Breast epithelium (tissue), 4 donors: ENCODE results near the gene F12. TPM values are rescaled to one million over a fixed set of nuclear protein-coding genes. Genes with fewer than 3 reads are reported as not detected.

Experiments used
- DNase-seq, 2 donors: peaks; one replicate each; pipeline ENCODE4 v3.0.0-alpha.2; 2019; ENCODE audit warnings: low spot score in 2 of 2
- H3K27ac ChIP-seq, 2 donors: fragments of 200-600 bp; sonication (generic) in 1 of 2; one replicate each; pipeline ENCODE4 v1.5.1; 2016 to 2019; ENCODE audit warnings: mild to moderate bottlenecking in 1 of 2
- H3K27me3 ChIP-seq, 2 donors: fragments of 200-600 bp; sonication (generic) in 1 of 2; one replicate each; pipeline versions ENCODE4 v1.5.1 to v1.6.0; 2017 to 2019; ENCODE audit warnings: control low read depth in 1 of 2, mild to moderate bottlenecking in 1 of 2
- H3K36me3 ChIP-seq: fragments of 200-600 bp; one replicate; pipeline ENCODE4 v1.5.1; 2019
- H3K4me1 ChIP-seq, 2 donors: fragments of 200-600 bp; sonication (generic); one replicate each; pipeline ENCODE4 v1.5.1; 2016 to 2019; ENCODE audit warnings: control low read depth in 1 of 2
- H3K4me3 ChIP-seq, 3 donors: fragments of 200-600 bp; sonication (generic); 1 replicate in 2 of 3; 2 replicates in 1 of 3; pipeline ENCODE4 v1.5.1; 2016 to 2019; ENCODE audit warnings: mild to moderate bottlenecking in 3 of 3, moderate library complexity in 2 of 3
- H3K9me3 ChIP-seq, 2 donors: fragments of 200-600 bp; sonication (generic) in 1 of 2; one replicate each; pipeline ENCODE4 v1.5.1; 2016 to 2019; ENCODE audit warnings: control low read depth in 1 of 2
- CTCF ChIP-seq, 3 donors: fragments of 450-650 bp; IDR thresholded peaks; one replicate each; pipeline ENCODE4 v1.5.1; 2016 to 2017; ENCODE audit warnings: antibody characterized with exemption in 3 of 3, mild to moderate bottlenecking in 3 of 3, moderate library complexity in 3 of 3
- POLR2A ChIP-seq: fragments of 450-650 bp; IDR thresholded peaks from one replicate; pipeline ENCODE4 v1.6.1; 2016; ENCODE audit warnings: antibody characterized with exemption, mild to moderate bottlenecking, moderate library complexity
- POLR2AphosphoS5 ChIP-seq, 3 donors: sonication (generic); formaldehyde crosslinking; IDR thresholded peaks; one replicate each; pipeline ENCODE4 v1.6.1; 2017; ENCODE audit warnings: antibody characterized with exemption in 3 of 3
- intact Hi-C: fragments of 100-400 bp; cut with DNase I; formaldehyde crosslinking; loops from one replicate; pipeline ENCODE4 v1.15.1; 2023; ENCODE audit warnings: low total_unique reads
- total RNA-seq, 3 donors: library from RNA; depleted of rRNA; stranded (reverse); fragments of >200 nt; gene quantifications; one replicate each; pipeline ENCODE4 v1.1.0, GENCODE V29; 2016

The F12 gene
- total RNA-seq, 3 donors from 2014 or later: 0.64 to 2.9 (median 2.6) TPM

GRCh38 chr5:177456591-177456964 lies 47.2 kb upstream of the F12 start:
- Histone ChIP-seq H3K36me3 (no peaks in the 10 kb centered on the region), H3K27me3 (peaks cover 0 to 2% of the 10 kb centered on the region in 2 donors), H3K27ac (peak overlapping the region; percentile 81 to 82), H3K4me1 (no peaks in the 10 kb centered on the region), H3K4me3 (peak overlapping the region in 1 of 3 donors; percentile 60), H3K9me3 (no peaks in the 10 kb centered on the region)
- intact Hi-C loops: loop anchor here (10.0 kb wide), 1 partner anchor 342 kb away; no protein-coding TSS in a partner anchor
- no peak for TF ChIP-seq CTCF (IDR thresholded peaks at IDR 0.05)
- TF ChIP-seq POLR2A: no peak
- no peak for TF ChIP-seq POLR2AphosphoS5 (IDR thresholded peaks at IDR 0.05)
- no peak for DNase-seq

- H3K9me3 ChIP-seq: no peaks in the 10 kb centered on the region
- peak overlapping the region; percentile 57 to 82 for H3K27ac ChIP-seq
- peaks cover 0 to 2% of the 10 kb centered on the region in 2 donors for H3K27me3 ChIP-seq
- intact Hi-C loops: loop anchor here (1.0 to 10.0 kb wide), 2 partner anchors 30 to 341 kb away; partner anchors contain the start of gene GRK6
- TF ChIP-seq POLR2A: no peak
- peak in 2 of 3 donors; percentile 27 to 49 for TF ChIP-seq POLR2AphosphoS5 (IDR thresholded peaks at IDR 0.05)
- peak; percentile 41 to 72 (median 57) for TF ChIP-seq CTCF (IDR thresholded peaks at IDR 0.05)
- no peaks in the 10 kb centered on the region for H3K4me1 ChIP-seq
- H3K36me3 ChIP-seq: no peaks in the 10 kb centered on the region
- H3K4me3 ChIP-seq: peak overlapping the region; percentile 45 to 79 (median 60)
- DNase-seq: peak; percentile 92 to 95
Measured at GRCh38 chr5:177455661-177456590, 46.6 kb upstream of the F12 start.

GRCh38 chr5:177455036-177455660 lies 45.8 kb upstream of the F12 start:
- Histone ChIP-seq H3K36me3 (no peaks in the 10 kb centered on the region), H3K27me3 (peaks cover 0 to 2% of the 10 kb centered on the region in 2 donors), H3K4me3 (peak overlapping the region; percentile 45 to 79 (median 60)), H3K9me3 (no peaks in the 10 kb centered on the region), H3K4me1 (no peaks in the 10 kb centered on the region), H3K27ac (peak overlapping the region; percentile 73 to 82)
- DNase-seq: no peak
- intact Hi-C loops: loop anchor here (1.0 to 10.0 kb wide), 2 partner anchors 29 to 340 kb away; partner anchors contain the start of gene GRK6
- TF ChIP-seq POLR2A: no peak
- TF ChIP-seq POLR2AphosphoS5 (IDR thresholded peaks at IDR 0.05): peak in 1 of 3 donors; percentile 15
- TF ChIP-seq CTCF (IDR thresholded peaks at IDR 0.05): peak; percentile 46 to 68 (median 59)

DNA sequence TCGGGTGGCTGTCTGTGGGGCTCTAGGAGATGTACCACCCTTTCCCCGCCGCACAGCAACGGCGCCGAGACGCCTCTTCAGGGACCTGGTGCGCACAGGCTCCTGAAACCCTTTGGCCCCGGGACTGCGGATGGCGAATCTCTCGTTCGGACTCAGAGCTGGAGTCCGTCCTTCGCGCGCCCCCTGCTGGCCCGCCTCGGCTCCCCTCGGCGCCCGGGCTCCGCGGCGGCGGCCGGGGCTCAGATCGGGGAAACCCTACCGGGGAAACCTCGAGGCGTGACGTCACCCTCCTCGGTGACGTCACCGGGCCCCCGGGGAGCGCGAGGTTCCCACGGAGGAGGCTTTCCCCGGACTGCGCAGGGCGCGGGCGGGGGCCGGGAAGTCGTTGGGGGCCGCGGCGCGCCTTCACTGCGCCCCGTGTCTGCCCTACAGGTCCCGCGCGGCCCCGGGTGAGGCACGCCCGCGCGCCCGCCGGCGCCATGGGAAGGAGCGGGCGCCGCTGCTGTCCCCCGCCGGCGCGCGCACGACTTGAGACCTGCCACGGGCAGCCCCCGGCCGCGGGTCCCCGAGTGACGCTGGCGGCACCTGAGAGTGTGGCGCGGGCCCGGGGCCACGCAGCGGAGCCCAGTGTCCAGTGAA lies 45.2 kb upstream of the F12 start:
- TF ChIP-seq POLR2AphosphoS5 (IDR thresholded peaks at IDR 0.05) (peak; percentile 47 to 83 (median 62)), POLR2A (no peak), CTCF (IDR thresholded peaks at IDR 0.05) (peak; percentile 87 to 97 (median 94))
- Histone ChIP-seq H3K27me3 (peaks cover 0 to 2% of the 10 kb centered on the region in 2 donors), H3K9me3 (no peaks in the 10 kb centered on the region), H3K27ac (peak overlapping the region; percentile 73 to 82), H3K36me3 (no peaks in the 10 kb centered on the region), H3K4me1 (no peaks in the 10 kb centered on the region), H3K4me3 (peak overlapping the region; percentile 45 to 79 (median 60))
- intact Hi-C loops: loop anchor here (1.0 to 10.0 kb wide), 3 partner anchors 28 to 340 kb away; partner anchors contain the start of gene GRK6
- DNase-seq: peak; percentile 92 to 93
